ENCODE results near the gene FOXO3. TPM values are rescaled to one million over a fixed set of nuclear protein-coding genes. Genes with fewer than 3 reads are reported as not detected.

The FOXO3 gene
- total and polyA plus RNA-seq, 2 of the 13 experiments (the other 11 are each of a cell fraction or from before 2014, with no cell fraction given), result 16.0 to 22.5 TPM

GRCh38 chr6:108716801-108717791 lies 156.4 kb downstream of the FOXO3 start (continued):
- TF ChIP-seq SOX13 (IDR thresholded peaks at IDR 0.05) (no peak), SOX13 (CRISPR knock-in tag; conservative IDR thresholded peaks at IDR 0.05 in 1 of 2, IDR thresholded peaks at IDR 0.05 in 1 of 2) (0 out of 4 replicates have a peak, but pooled peaks of 1 of the 2 experiments have one; percentile 6), POLR2AphosphoS2 (IDR thresholded peaks at IDR 0.05; ENCODE audit: low read depth, low read length) (no peak), ARID4A (CRISPR knock-in tag; IDR thresholded peaks at IDR 0.05; ENCODE audit: borderline replicate concordance) (peak; percentile 47; the same call in 1 of the 2 replicates), SOX6 (IDR thresholded peaks at IDR 0.05) (no peak), SOX6 (CRISPR knock-in tag; IDR thresholded peaks at IDR 0.05) (peak; percentile 66), IKZF1 (IDR thresholded peaks at IDR 0.05) (no peak), MAFF (IDR thresholded peaks at IDR 0.05; ENCODE audit: low read depth, low read length) (0 out of 2 replicates have a peak, but pooled peaks have one; percentile 15), GABPB1 (CRISPR knock-in tag; IDR thresholded peaks at IDR 0.05) (0 out of 2 replicates have a peak, but pooled peaks have one; percentile 24), HNF1A (IDR thresholded peaks at IDR 0.05; ENCODE audit: low read depth) (no peak), HNF1A (CRISPR knock-in tag; IDR thresholded peaks at IDR 0.05; ENCODE audit: borderline replicate concordance) (peak; percentile 59; the same call in 1 of the 2 replicates)
- TF ChIP-seq, protein P1, sequence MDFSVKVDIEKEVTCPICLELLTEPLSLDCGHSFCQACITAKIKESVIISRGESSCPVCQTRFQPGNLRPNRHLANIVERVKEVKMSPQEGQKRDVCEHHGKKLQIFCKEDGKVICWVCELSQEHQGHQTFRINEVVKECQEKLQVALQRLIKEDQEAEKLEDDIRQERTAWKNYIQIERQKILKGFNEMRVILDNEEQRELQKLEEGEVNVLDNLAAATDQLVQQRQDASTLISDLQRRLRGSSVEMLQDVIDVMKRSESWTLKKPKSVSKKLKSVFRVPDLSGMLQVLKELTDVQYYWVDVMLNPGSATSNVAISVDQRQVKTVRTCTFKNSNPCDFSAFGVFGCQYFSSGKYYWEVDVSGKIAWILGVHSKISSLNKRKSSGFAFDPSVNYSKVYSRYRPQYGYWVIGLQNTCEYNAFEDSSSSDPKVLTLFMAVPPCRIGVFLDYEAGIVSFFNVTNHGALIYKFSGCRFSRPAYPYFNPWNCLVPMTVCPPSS (IDR thresholded peaks at IDR 0.05), result no peak
